OCI-LY3 (cell line): Measurements from ENCODE around the gene TSKU.

Experiments
- H2AFZ ChIP-seq: fragments of 200-600, 300-600 bp; shearing (Covaris generic); 2 replicates; pipeline ENCODE4 v1.6.0; 2014; ENCODE audit warnings: antibody characterized with exemption, low read depth, low read length
- H3K27ac ChIP-seq: fragments of 200-600, 300-600 bp; sonication (generic); 2 replicates; pipeline ENCODE4 v1.5.1; 2014; ENCODE audit warnings: mild to moderate bottlenecking, low read length, moderate library complexity, mixed read lengths
- H3K27me3 ChIP-seq: fragments of 200-600, 300-600 bp; sonication (generic); 2 replicates; pipeline ENCODE4 v1.6.1; 2014; ENCODE audit warnings: low read depth, low read length, mixed read lengths
- H3K36me3 ChIP-seq: fragments of 200-600, 300-600 bp; sonication (generic); replicated peaks from 2 replicates; pipeline ENCODE3; 2014; ENCODE audit warnings: low read depth, low read length, mixed read lengths
- H3K4me1 ChIP-seq: fragments of 300-600, 200-600 bp; sonication (generic); 2 replicates; pipeline ENCODE4 v1.6.1; 2014; ENCODE audit warnings: low read length, mixed read lengths
- H3K4me2 ChIP-seq: fragments of 200-600, 300-600 bp; sonication (generic); 2 replicates; pipeline ENCODE4 v1.6.1; 2014; ENCODE audit warnings: low read length, mixed read lengths
- H3K4me3 ChIP-seq: fragments of 300-600, 200-600 bp; sonication (generic); 2 replicates; pipeline ENCODE4 v1.5.1; 2014; ENCODE audit warnings: antibody characterized with exemption, mild to moderate bottlenecking, low read length, moderate library complexity
- H3K79me2 ChIP-seq: fragments of 300-600, 200-600 bp; shearing (Covaris generic); 2 replicates; pipeline ENCODE4 v1.6.1; 2014; ENCODE audit warnings: mild to moderate bottlenecking, low read length, mixed read lengths
- H3K9ac ChIP-seq: fragments of 300-600, 200-600 bp; shearing (Covaris generic); 2 replicates; pipeline ENCODE4 v1.6.0; 2014; ENCODE audit warnings: mild to moderate bottlenecking, low read length, moderate library complexity
- H3K9me3 ChIP-seq: fragments of 200-600, 300-600 bp; shearing (Covaris generic); 2 replicates; pipeline ENCODE4 v1.6.1; 2014; ENCODE audit warnings: low read length, mixed read lengths; ENCODE audit not compliant: insufficient read depth
- H4K20me1 ChIP-seq: fragments of 200-600, 300-600 bp; sonication (generic); 2 replicates; pipeline ENCODE4 v1.6.1; 2016; ENCODE audit warnings: low read length, mixed read lengths; ENCODE audit not compliant: insufficient read depth
- EZH2phosphoT487 ChIP-seq: fragments of 200-600 bp; shearing (Covaris generic); IDR thresholded peaks from 2 replicates; pipeline ENCODE4 v1.6.1; 2018; ENCODE audit warnings: antibody characterized with exemption, mixed run types, low read depth
- TF ChIP-seq, protein P1 (sequence below): fragments of 200-600, 300-600 bp; sonication (generic); IDR thresholded peaks from 2 replicates; pipeline ENCODE4 v1.5.1; 2014; ENCODE audit warnings: antibody characterized with exemption, low read length, low read depth

Gene TSKU

DNA sequence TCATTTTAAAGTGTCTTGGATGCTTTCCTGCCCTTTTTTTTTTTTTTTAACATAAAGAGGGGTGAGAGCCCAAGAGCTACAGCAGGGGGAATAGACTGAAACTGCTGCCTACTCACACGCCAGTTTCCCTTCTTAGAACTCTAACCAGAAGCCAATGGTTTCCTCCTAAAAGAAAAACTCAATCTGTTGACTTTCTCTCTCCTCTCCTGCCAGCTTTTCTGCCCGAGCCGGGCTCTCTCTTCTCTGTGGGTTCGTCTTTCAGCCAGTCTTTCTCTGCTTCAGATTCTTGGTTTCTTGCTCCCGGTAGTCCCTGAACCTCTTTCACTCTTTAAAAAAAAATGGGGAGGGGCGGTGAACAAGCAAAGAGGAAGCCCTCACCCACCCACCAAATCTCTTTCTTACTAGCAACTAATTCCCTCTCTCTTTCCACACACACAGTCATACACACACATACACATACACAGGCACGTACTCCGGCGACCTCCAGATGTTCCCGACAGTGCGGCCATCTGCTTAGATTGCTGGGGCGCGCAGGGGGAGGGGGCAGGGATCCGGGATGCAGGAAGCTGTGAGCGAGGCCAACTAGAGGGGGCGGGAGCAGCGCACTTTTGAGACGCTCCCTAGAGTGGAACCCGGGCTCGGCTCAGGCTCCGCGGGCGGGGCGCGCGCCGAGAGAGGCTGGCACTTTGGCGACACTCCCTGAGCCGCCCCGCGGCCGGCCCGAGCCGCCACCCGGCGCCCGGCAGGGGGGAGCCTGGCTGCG, 444 bp upstream of the TSKU start:
- no peak overlapping the region for H3K27ac ChIP-seq

DNA sequence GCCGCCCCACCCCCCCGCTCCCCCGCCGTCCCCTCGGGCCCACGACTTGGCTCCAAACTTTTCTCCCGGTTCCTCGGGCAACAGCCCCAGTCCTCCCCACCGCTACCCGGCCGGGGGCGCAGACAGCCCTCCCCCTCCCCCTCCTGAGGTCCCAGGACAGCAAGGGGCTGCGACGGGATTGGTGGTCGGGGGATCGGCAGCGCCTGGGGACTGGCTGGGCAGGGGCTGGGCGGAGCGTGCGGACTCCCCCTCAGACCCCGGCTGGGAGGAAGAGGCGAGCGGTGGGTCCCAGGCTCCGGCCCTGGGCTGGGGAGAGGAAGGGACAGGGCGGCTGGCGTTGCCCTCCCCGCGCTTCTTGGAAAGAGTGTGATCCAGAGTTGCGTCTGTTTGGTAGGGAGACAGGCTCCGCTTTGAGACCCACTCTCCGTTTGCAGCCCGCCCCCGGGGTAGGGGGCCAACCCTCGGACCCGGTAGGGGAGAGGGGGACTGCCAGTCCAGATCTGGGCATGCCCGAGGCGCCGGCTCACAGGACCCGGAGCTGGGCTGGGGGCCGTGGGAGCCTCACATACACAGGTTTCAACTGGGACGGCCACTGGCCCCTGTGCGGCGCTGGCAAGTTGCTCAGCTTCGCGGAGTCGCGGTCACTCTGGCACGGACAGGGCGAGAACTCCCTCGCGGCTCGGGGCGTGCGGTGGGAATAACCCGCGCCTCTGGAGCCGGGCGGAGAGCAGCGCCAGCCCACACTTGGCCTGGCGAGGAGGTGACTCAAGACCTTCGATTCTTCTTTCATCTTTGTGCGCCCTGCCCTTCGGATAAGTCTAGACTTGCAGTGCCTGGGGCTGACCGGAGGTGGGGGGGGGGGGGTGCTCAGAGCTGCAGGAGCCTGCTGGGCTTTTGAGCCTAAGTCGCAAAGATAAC, 999 bp downstream of the TSKU start:
- Histone ChIP-seq H3K4me1 (peaks cover 8% of the 10 kb centered on the region), H3K9me3 (no peaks in the 10 kb centered on the region), H3K27me3 (no peaks in the 10 kb centered on the region), H3K27ac (no peak overlapping the region), H3K4me3 (peak overlapping the region; percentile 95), H4K20me1 (no peaks in the 10 kb centered on the region), H3K4me2 (peak overlapping the region; percentile 78), H2AFZ (no peak overlapping the region), H3K79me2 (peaks cover 24% of the 10 kb centered on the region), H3K9ac (peak overlapping the region; percentile 82), H3K36me3 (no peaks in the 10 kb centered on the region)
- TF ChIP-seq, protein P1, sequence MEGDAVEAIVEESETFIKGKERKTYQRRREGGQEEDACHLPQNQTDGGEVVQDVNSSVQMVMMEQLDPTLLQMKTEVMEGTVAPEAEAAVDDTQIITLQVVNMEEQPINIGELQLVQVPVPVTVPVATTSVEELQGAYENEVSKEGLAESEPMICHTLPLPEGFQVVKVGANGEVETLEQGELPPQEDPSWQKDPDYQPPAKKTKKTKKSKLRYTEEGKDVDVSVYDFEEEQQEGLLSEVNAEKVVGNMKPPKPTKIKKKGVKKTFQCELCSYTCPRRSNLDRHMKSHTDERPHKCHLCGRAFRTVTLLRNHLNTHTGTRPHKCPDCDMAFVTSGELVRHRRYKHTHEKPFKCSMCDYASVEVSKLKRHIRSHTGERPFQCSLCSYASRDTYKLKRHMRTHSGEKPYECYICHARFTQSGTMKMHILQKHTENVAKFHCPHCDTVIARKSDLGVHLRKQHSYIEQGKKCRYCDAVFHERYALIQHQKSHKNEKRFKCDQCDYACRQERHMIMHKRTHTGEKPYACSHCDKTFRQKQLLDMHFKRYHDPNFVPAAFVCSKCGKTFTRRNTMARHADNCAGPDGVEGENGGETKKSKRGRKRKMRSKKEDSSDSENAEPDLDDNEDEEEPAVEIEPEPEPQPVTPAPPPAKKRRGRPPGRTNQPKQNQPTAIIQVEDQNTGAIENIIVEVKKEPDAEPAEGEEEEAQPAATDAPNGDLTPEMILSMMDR = no peak
- TF ChIP-seq EZH2phosphoT487 = no peak

More for the DNA sequence above, 444 bp upstream of the TSKU start:
- no peaks in the 10 kb centered on the region for H3K27me3 ChIP-seq
- peak overlapping the region; percentile 95 for H3K4me3 ChIP-seq
- peaks cover 8% of the 10 kb centered on the region for H3K4me1 ChIP-seq
- TF ChIP-seq, protein P1 = no peak
- TF ChIP-seq EZH2phosphoT487 = no peak
- peak overlapping the region; percentile 82 for H3K9ac ChIP-seq
- H3K9me3 ChIP-seq = no peaks in the 10 kb centered on the region
- no peaks in the 10 kb centered on the region for H3K36me3 ChIP-seq
- peak overlapping the region; percentile 91 for H3K4me2 ChIP-seq
- peak overlapping the region; percentile 96 for H2AFZ ChIP-seq
- peaks cover 24% of the 10 kb centered on the region for H3K79me2 ChIP-seq
- H4K20me1 ChIP-seq = no peaks in the 10 kb centered on the region

DNA sequence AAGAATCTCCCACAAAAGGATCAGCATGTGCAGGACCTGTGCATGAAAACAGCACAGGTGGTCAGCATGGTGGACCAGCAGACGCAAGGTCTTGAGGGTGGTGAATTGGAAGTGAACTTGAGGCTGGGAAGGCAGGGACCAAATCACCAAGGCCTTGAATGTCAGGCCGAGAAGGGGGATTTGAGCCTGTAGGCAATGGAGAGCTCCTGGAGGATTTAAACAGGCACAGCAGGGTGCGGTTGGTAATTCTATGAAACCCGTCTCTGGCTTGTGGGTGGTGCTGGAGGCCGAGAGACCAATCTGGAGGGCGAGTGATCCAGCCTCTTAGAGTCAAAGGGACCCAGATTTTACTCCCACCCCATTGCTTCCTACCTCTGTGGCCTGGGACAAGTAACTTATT, 2.4 kb downstream of the TSKU start:
- no peaks in the 10 kb centered on the region for H4K20me1 ChIP-seq
- no peaks in the 10 kb centered on the region for H3K9me3 ChIP-seq
- no peak overlapping the region for H3K27ac ChIP-seq
- H3K27me3 ChIP-seq = no peaks in the 10 kb centered on the region
- peaks cover 8% of the 10 kb centered on the region for H3K4me1 ChIP-seq
- no peak for TF ChIP-seq EZH2phosphoT487
- TF ChIP-seq, protein P1 = no peak
- no peaks in the 10 kb centered on the region for H3K36me3 ChIP-seq
- H2AFZ ChIP-seq = no peak overlapping the region
- H3K4me3 ChIP-seq = no peak overlapping the region
- H3K79me2 ChIP-seq = peaks cover 24% of the 10 kb centered on the region
- H3K4me2 ChIP-seq = no peak overlapping the region
- H3K9ac ChIP-seq = no peak overlapping the region

DNA sequence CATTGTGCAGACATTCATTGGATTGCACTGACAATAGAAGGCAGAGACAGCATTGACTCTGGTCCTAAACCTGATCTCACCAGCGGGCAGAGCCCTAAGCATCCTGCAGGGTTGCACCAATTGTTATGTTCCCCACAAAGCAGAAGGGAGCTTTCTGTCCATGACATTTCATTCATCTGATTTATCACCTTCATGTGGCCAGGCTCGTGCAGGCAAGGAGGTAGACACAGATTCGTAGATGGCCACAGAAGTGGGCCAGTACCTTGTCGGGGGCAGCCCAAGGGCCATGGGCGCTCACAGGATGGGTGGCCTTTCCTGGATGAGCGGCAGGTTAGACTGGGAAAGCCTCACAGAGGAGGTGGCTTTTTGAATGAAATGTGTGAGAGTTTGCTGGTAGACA, 2.9 kb downstream of the TSKU start:
- H3K79me2 ChIP-seq = peaks cover 24% of the 10 kb centered on the region
- no peak for TF ChIP-seq EZH2phosphoT487
- TF ChIP-seq, protein P1 = no peak
- no peak overlapping the region for H3K4me2 ChIP-seq
- H3K36me3 ChIP-seq = no peaks in the 10 kb centered on the region
- peaks cover 8% of the 10 kb centered on the region for H3K4me1 ChIP-seq
- no peak overlapping the region for H3K9ac ChIP-seq
- H3K27me3 ChIP-seq = no peaks in the 10 kb centered on the region
- H3K27ac ChIP-seq = no peak overlapping the region
- no peak overlapping the region for H2AFZ ChIP-seq
- no peak overlapping the region for H3K4me3 ChIP-seq
- no peaks in the 10 kb centered on the region for H3K9me3 ChIP-seq
- no peaks in the 10 kb centered on the region for H4K20me1 ChIP-seq
